GM19240 (cell line): ENCODE results near the gene TAS2R4.
"Not testable (repeated sequence)": the region's sequence is repeated elsewhere in the genome, so short reads cannot be mapped to it uniquely, and the experiment has no call there.

Experiments used
- DNase-seq: peaks from one replicate; pipeline ENCODE4 v3.0.0; 2011; ENCODE audit warnings: low spot score; ENCODE audit not compliant: insufficient read length

The TAS2R4 gene, protein sequence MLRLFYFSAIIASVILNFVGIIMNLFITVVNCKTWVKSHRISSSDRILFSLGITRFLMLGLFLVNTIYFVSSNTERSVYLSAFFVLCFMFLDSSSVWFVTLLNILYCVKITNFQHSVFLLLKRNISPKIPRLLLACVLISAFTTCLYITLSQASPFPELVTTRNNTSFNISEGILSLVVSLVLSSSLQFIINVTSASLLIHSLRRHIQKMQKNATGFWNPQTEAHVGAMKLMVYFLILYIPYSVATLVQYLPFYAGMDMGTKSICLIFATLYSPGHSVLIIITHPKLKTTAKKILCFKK

GRCh38 chr7:141776374-141776773 lies at the start of gene TAS2R4:
Gene TAS2R4 (plus strand): TSS chr7:141776674. CDS start chr7:141778489, 1,815 bp downstream.
- DNase-seq, result no peak

- no peak for DNase-seq
These were observed 47.5 kb upstream of the TAS2R4 start for GRCh38 chr7:141729020-141729419.

DNA sequence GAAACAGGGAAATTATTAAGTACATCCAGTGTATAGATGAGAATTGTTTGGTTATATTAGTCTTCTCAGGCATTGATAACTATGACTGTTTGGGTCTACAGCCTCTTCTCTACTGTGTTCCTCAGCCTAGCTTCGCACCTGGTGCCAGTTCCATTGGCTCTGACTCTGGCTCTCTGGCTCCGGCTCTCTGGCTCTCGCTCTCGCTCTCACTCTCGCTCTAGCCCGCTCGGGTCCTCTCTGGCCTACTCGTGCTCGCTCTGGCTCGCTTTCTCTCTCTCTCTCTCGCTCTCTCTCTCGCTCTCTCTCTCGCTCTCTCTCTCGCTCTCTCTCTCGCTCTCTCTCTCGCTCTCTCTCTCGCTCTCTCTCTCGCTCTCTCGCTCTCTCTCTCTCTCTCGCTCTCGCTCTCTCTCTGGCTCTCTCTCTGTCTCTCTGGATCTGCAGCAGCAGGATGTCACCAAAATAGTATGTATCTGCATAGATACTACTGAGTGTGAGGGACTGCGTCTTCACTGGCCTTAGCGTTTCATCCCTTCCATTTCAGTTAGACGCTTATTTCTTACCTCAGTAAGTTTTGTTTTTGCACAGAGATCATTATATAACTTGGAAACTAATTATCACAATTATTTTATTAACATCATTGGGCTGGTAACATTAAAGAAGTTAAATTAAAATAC lies 44.9 kb upstream of the TAS2R4 start:
- DNase-seq, result no peak

GRCh38 chr7:141737118-141737835 lies 39.2 kb upstream of the TAS2R4 start:
- DNase-seq, result no peak

GRCh38 chr7:141737836-141738591 lies 38.5 kb upstream of the TAS2R4 start, which contains the start of gene SSBP1:
Gene SSBP1 (plus strand): TSS chr7:141738358. CDS start chr7:141739167, 809 bp downstream.
- DNase-seq, result peak; percentile 76

GRCh38 chr7:141738592-141739013 lies 37.9 kb upstream of the TAS2R4 start:
- DNase-seq, result no peak

GRCh38 chr7:141739250-141739649 lies 37.2 kb upstream of the TAS2R4 start:
- no peak for DNase-seq

GRCh38 chr7:141742229-141742628 lies 34.2 kb upstream of the TAS2R4 start:
- DNase-seq, result no peak

- no peak for DNase-seq
These were observed 32.3 kb upstream of the TAS2R4 start for GRCh38 chr7:141744131-141744530.

DNA sequence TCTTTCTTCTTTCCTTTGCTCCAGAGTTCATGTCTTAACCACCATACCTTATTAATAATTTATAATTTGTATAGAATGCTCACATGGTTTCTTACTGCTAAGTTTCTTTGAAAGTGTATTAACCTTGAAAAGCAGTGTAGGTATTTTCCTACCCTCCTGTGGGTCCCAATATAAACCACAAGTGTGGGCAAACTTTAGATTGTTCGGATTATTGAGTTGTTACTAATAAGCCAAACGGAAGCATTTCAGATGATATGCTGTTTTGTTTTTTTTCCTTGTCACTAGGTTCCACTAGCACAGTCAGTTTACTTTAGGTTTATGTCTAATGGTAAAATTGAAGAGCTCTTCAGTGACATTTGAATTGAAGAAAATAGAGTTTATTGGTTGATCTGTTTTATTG lies 28.1 kb upstream of the TAS2R4 start:
- no peak for DNase-seq

DNA sequence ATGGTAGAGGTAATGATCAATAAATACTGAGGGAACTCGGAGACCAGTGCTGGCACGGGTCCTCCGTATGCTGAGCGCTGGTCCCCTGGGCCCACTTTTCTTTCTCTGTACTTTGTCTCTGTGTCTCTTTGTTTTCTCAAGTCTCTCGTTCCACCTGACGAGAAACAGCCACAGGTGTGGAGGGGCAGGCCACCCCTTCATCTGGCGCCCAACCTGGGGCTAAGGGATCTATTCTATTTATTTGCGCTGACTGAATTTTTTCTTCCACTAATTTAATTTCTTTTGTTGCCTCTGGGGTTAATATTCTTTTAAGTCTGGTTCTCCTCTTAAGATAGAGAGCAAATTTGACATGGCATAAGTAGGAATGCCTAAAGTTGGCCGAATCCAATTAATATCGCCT lies 24.6 kb upstream of the TAS2R4 start:
- DNase-seq, result not testable (repeated sequence)

DNA sequence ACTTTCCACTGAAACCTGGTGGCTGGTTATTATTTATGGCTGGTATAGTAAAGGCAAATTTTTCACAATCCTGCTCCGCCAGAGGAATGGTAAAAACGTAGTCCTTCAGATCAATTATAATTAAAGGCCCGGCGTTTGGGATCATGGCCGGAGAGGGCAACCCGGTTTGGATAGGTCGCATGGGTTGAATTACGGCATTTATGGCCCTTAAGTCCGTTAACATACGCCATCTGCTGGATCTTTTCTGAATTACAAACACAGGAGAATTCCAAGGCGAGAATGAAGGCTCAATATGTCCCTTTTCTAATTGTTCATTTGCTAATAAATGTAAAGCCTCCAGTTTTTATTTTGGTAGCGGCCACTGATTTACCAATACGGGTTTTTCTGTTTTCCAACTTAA lies 23.8 kb upstream of the TAS2R4 start:
- no peak for DNase-seq

DNA sequence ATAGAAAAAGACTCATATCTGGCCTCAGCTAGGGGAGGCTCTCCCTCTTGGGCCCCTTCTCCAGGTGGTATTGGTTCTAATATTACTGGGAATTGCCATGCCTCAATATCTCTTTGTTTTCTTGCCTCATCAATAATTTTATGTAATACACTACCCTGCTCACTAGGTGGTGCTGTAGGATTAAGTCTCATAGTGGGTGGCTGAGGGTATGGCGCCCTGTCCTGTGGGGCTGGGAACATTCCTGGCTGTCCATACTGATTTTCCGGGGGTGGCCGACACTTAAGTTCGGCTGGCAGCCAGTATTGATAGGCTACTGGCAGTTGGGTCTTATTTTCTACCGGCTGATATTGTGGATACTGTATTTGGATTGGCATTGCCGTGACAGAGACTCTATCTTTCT lies 21.5 kb upstream of the TAS2R4 start:
- no peak for DNase-seq

DNA sequence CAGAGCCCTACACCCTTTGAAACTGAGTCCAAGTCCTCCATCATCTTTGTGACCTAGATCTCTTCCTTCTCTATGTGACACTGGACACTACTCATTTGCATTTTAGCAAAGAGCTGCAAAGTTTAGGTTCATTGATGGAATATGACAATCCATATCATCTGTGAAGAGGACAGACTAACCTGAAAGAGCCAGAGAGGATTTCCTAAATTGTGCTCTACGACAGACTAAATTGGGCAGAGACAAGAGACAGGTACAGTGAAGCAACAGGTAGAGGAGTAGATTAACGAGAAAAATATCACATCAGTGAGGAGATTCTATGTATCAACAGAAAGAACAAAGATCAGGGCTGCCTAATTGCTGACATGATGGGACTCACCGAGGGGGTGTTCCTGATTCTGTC lies 12.7 kb upstream of the TAS2R4 start, which contains the start of gene TAS2R3:
Gene TAS2R3 (plus strand): TSS at position 301 of the 400 bp plus-strand sequence. CDS start 62 bp downstream, at position 363.
- DNase-seq, result no peak

GRCh38 chr7:141770083-141770583 lies 6.3 kb upstream of the TAS2R4 start:
- DNase-seq, result not testable (repeated sequence)

DNA sequence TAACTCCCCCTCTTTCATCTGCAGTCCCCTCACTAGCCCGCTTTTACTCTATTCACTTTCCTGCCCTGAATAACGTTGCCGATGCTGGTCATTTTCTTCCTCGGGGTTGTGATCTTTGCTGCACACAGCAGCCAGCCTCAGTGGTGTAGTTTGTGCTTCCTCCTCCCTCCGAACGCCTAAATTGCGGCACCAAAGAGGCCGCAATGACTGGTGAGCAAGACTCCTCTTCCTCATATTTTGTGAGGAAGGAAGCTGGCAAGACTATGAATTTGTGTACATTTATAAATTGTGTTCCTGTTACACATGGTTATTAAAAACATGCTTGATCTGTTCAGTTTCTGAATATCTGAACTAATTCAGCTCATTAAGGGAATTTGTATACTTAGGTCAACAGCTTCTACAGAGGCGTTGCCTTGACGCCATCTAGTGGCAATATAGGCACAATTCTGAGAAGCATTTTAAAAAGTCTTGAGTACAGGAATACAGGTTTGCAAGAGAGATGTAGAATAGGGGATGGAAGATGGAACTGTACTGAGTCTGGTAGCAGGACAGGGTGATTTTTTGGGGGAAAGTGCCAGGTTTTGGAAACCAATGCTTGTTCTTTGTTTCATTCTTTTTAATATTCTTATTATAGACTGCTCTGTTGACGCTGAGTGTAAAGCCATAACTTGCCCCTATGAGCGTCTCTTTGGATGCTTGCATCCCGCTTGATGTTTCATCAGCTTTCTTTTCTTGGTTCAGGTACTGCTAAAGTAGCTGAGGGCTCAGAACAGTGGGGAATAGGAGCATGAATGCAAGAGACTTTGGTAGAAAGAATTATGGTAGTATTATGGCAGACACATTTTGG lies 9.5 kb downstream of the TAS2R4 start:
- DNase-seq, result peak; percentile 14

- no peak for DNase-seq
These were observed 11.8 kb downstream of the TAS2R4 start for GRCh38 chr7:141788296-141788695.

- DNase-seq, result no peak
These were observed 13.4 kb downstream of the TAS2R4 start, which contains the start of gene TAS2R5 for GRCh38 chr7:141789917-141790316. Gene TAS2R5 (plus strand): TSS chr7:141790217. CDS start chr7:141790362, 145 bp downstream.

GRCh38 chr7:141792526-141792925 lies 16.1 kb downstream of the TAS2R4 start:
- DNase-seq, result no peak

- DNase-seq, result no peak
These were observed 43.6 kb downstream of the TAS2R4 start for GRCh38 chr7:141820067-141820466.
